WI38 (cell line): ENCODE data around the gene ACYP2.
"Not testable (repeated sequence)": the region's sequence is repeated elsewhere in the genome, so short reads cannot be mapped to it uniquely, and the experiment has no call there.

Source experiments
- H3K4me3 ChIP-seq: 2 replicates; pipeline ENCODE4 v1.5.1; 2011; ENCODE audit warnings: low read depth, mild to moderate bottlenecking, control low read depth, low read length
- CTCF ChIP-seq: IDR thresholded peaks from 2 replicates; pipeline ENCODE4 v1.5.1; 2012; ENCODE audit warnings: low read depth, mild to moderate bottlenecking, control low read depth, low read length

Gene ACYP2

GRCh38 chr2:54310961-54311360 lies 195.5 kb downstream of the ACYP2 start:
- no peak for TF ChIP-seq CTCF
- H3K4me3 ChIP-seq: no peak overlapping the region

GRCh38 chr2:54313147-54313546 lies 197.7 kb downstream of the ACYP2 start:
- TF ChIP-seq CTCF: no peak
- H3K4me3 ChIP-seq: no peak overlapping the region

- no peak overlapping the region for H3K4me3 ChIP-seq
- no peak for TF ChIP-seq CTCF
Observed at GRCh38 chr2:54317973-54318372, 202.6 kb downstream of the ACYP2 start.

- H3K4me3 ChIP-seq: no peak overlapping the region
- TF ChIP-seq CTCF: no peak
Observed at GRCh38 chr2:54318821-54319220, 203.4 kb downstream of the ACYP2 start.

GRCh38 chr2:54321047-54321446 lies 205.6 kb downstream of the ACYP2 start:
- TF ChIP-seq CTCF: no peak
- H3K4me3 ChIP-seq: no peak overlapping the region

- not testable (repeated sequence) for H3K4me3 ChIP-seq
Observed at GRCh38 chr2:54324517-54324916, 209.1 kb downstream of the ACYP2 start.

GRCh38 chr2:54325148-54325547 lies 209.7 kb downstream of the ACYP2 start:
- no peak overlapping the region for H3K4me3 ChIP-seq
- no peak for TF ChIP-seq CTCF

GRCh38 chr2:54329482-54330161 lies 214.2 kb downstream of the ACYP2 start:
- no peak for TF ChIP-seq CTCF
- H3K4me3 ChIP-seq: peak overlapping the region; percentile 68
